ENCODE measurements around the gene PECR. TPM values are rescaled to one million over a fixed set of nuclear protein-coding genes. Genes with fewer than 3 reads are reported as not detected.

Gene PECR
- total RNA-seq, 1 donor from 2014 or later: 6.1 TPM

GRCh38 chr2:216044883-216045486 lies 36.6 kb downstream of the PECR start:
- no peak for ATAC-seq
- intact Hi-C loops (cut with micrococcal nuclease): no loop called here
- DNase-seq: no peak

- DNase-seq (no peak), ATAC-seq (no peak)
- intact Hi-C loops (cut with micrococcal nuclease): no loop called here
Measured at GRCh38 chr2:216043949-216044348, 37.7 kb downstream of the PECR start.

GRCh38 chr2:216041438-216041837 lies 40.2 kb downstream of the PECR start:
- no peak for DNase-seq
- no peak for ATAC-seq
- intact Hi-C loops (cut with micrococcal nuclease): no loop called here

- no peak for ATAC-seq
- intact Hi-C loops (cut with micrococcal nuclease): no loop called here
- no peak for DNase-seq
Measured at GRCh38 chr2:216039918-216040317, 41.7 kb downstream of the PECR start.

- peak; percentile 48 for DNase-seq
- intact Hi-C loops (cut with micrococcal nuclease): no loop called here
- peak; percentile 63 for ATAC-seq
Measured at GRCh38 chr2:216034065-216034464, 47.5 kb downstream of the PECR start.

GRCh38 chr2:216033403-216033802 lies 48.2 kb downstream of the PECR start:
- intact Hi-C loops (cut with micrococcal nuclease): no loop called here
- DNase-seq (no peak), ATAC-seq (no peak)

- intact Hi-C loops (cut with micrococcal nuclease): no loop called here
- ATAC-seq: no peak
- DNase-seq: no peak
Measured at GRCh38 chr2:216031960-216032689, 49.5 kb downstream of the PECR start.

- DNase-seq: no peak
- ATAC-seq: no peak
- intact Hi-C loops (cut with micrococcal nuclease): no loop called here
Measured at GRCh38 chr2:216030216-216030615, 51.4 kb downstream of the PECR start.

GRCh38 chr2:216029416-216030129 lies 52.0 kb downstream of the PECR start:
- ATAC-seq: no peak
- no peak for DNase-seq
- intact Hi-C loops (cut with micrococcal nuclease): no loop called here

- intact Hi-C loops (cut with micrococcal nuclease): no loop called here
- no peak for DNase-seq
- ATAC-seq: no peak
Measured at GRCh38 chr2:216024779-216025336, 56.8 kb downstream of the PECR start.

- no peak for ATAC-seq
- intact Hi-C loops (cut with micrococcal nuclease): no loop called here
- DNase-seq: no peak
Measured at GRCh38 chr2:216023055-216023648, 58.5 kb downstream of the PECR start.

- ATAC-seq (no peak), DNase-seq (no peak)
- intact Hi-C loops (cut with micrococcal nuclease): no loop called here
Measured at GRCh38 chr2:216021768-216022565, 59.6 kb downstream of the PECR start.

- ATAC-seq: no peak
- intact Hi-C loops (cut with micrococcal nuclease): no loop called here
- DNase-seq: no peak
Measured at GRCh38 chr2:216018709-216019108, 62.9 kb downstream of the PECR start.

- DNase-seq (no peak), ATAC-seq (no peak)
- intact Hi-C loops (cut with micrococcal nuclease): no loop called here
Measured at GRCh38 chr2:216017365-216017764, 64.2 kb downstream of the PECR start.

- DNase-seq: no peak
- no peak for ATAC-seq
- intact Hi-C loops (cut with micrococcal nuclease): no loop called here
Measured at GRCh38 chr2:216016581-216016980, 65.0 kb downstream of the PECR start.

GRCh38 chr2:216015722-216016464 lies 65.7 kb downstream of the PECR start:
- DNase-seq (no peak), ATAC-seq (no peak)
- intact Hi-C loops (cut with micrococcal nuclease): no loop called here

GRCh38 chr2:216014986-216015385 lies 66.6 kb downstream of the PECR start:
- intact Hi-C loops (cut with micrococcal nuclease): no loop called here
- DNase-seq: no peak
- no peak for ATAC-seq

- DNase-seq (no peak), ATAC-seq (no peak)
- intact Hi-C loops (cut with micrococcal nuclease): no loop called here
Measured at GRCh38 chr2:216014006-216014405, 67.6 kb downstream of the PECR start.
